SJSA1 (cell line): ENCODE measurements around the gene FOXJ1. TPM values are rescaled to one million over a fixed set of nuclear protein-coding genes. Genes with fewer than 3 reads are reported as not detected.
A peak's percentile ranks its signal among the peaks of the same experiment; 100 is the strongest.

Source experiments
- DNase-seq, 2 experiments: peaks; one replicate each; pipeline ENCODE4 v3.0.0-alpha.2; 2015 to 2020; ENCODE audit warnings: low spot score in 2 of 2, low read depth in 1 of 2
- H3K27ac ChIP-seq: fragments of 250-450 bp; sonication (Bioruptor Pico); 2 replicates; pipeline ENCODE4 v1.5.1; 2020; ENCODE audit warnings: mild to moderate bottlenecking, moderate library complexity
- H3K27me3 ChIP-seq: fragments of 250-450 bp; sonication (Bioruptor Pico); replicated peaks from 2 replicates; pipeline ENCODE4 v1.5.1; 2020; ENCODE audit warnings: mild to moderate bottlenecking, moderate library complexity
- H3K36me3 ChIP-seq: fragments of 250-450 bp; sonication (Bioruptor Pico); 2 replicates; pipeline ENCODE4 v1.5.1; 2020; ENCODE audit warnings: mild to moderate bottlenecking
- H3K4me1 ChIP-seq: fragments of 250-450 bp; sonication (Bioruptor Pico); replicated peaks from 2 replicates; pipeline ENCODE4 v1.6.1; 2021; ENCODE audit warnings: mild to moderate bottlenecking
- H3K4me3 ChIP-seq: fragments of 250-450 bp; sonication (Bioruptor Pico); 2 replicates; pipeline ENCODE4 v1.5.1; 2020; ENCODE audit warnings: mild to moderate bottlenecking
- H3K9me3 ChIP-seq: fragments of 250-450 bp; sonication (Bioruptor Pico); replicated peaks from 2 replicates; pipeline ENCODE4 v1.5.1; 2020; ENCODE audit warnings: mild to moderate bottlenecking
- total RNA-seq: library from RNA; depleted of rRNA; stranded (reverse); fragments of >200 nt; shearing (Covaris generic); gene quantifications from 2 replicates; pipeline ENCODE4 v1.2.3, GENCODE V29; 2014

FOXJ1 gene
- total RNA-seq, 1 experiment from 2014 or later: not detected

GRCh38 chr17:76173474-76173873 lies 32.4 kb upstream of the FOXJ1 start:
- H3K9me3 ChIP-seq: no peaks in the 10 kb centered on the region
- no peaks in the 10 kb centered on the region for H3K4me1 ChIP-seq
- H3K27ac ChIP-seq: no peak overlapping the region
- H3K36me3 ChIP-seq: no peaks in the 10 kb centered on the region; the same call in 1 of the 2 replicates
- no peak overlapping the region for H3K4me3 ChIP-seq
- DNase-seq: peak in 1 of 2 experiments; percentile 39
- no peaks in the 10 kb centered on the region for H3K27me3 ChIP-seq

- no peak for DNase-seq
- Histone ChIP-seq H3K27me3 (no peaks in the 10 kb centered on the region), H3K4me3 (no peak overlapping the region), H3K36me3 (no peaks in the 10 kb centered on the region; the same call in 1 of the 2 replicates), H3K4me1 (no peaks in the 10 kb centered on the region), H3K27ac (no peak overlapping the region), H3K9me3 (no peaks in the 10 kb centered on the region)
Observed at GRCh38 chr17:76171706-76172105, 30.7 kb upstream of the FOXJ1 start.

- no peak overlapping the region for H3K27ac ChIP-seq
- peak in 1 of 2 experiments; percentile 30 for DNase-seq
- H3K4me3 ChIP-seq: no peak overlapping the region
Observed at GRCh38 chr17:76170114-76170513, 29.1 kb upstream of the FOXJ1 start.

DNA sequence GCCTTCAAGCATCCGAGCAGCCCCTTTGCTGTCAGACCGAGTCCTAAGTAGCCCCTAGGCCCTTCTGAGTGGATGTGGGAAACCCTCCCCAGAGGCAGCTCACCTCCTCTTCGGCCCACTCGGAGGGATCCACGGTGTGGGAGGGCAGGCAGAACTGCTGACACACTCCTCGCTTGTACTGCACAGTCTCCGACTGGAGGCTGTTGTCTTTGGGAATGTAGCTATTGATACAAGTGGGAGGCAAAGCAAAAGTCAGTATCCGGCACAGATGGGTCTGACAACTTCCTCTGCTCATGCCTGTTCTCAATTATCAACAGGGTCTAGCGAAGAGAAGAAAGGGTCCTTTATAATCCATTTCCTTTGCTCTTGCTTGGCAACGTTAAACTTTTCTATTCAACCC lies 25.9 kb upstream of the FOXJ1 start:
- no peak for DNase-seq
- H3K27ac ChIP-seq: no peak overlapping the region
- no peaks in the 10 kb centered on the region for H3K27me3 ChIP-seq
- no peaks in the 10 kb centered on the region for H3K36me3 ChIP-seq
- H3K4me1 ChIP-seq: peaks cover 32% of the 10 kb centered on the region
- no peak overlapping the region for H3K4me3 ChIP-seq
- no peaks in the 10 kb centered on the region for H3K9me3 ChIP-seq

More at GRCh38 chr17:76170114-76170513, 29.1 kb upstream of the FOXJ1 start:
- Histone ChIP-seq H3K36me3 (no peaks in the 10 kb centered on the region; the same call in 1 of the 2 replicates), H3K9me3 (no peaks in the 10 kb centered on the region), H3K4me1 (peaks cover 12% of the 10 kb centered on the region), H3K27me3 (no peaks in the 10 kb centered on the region)

GRCh38 chr17:76166168-76166567 lies 25.1 kb upstream of the FOXJ1 start:
- H3K4me1 ChIP-seq: peaks cover 38% of the 10 kb centered on the region
- DNase-seq: peak; percentile 27 to 46

DNA sequence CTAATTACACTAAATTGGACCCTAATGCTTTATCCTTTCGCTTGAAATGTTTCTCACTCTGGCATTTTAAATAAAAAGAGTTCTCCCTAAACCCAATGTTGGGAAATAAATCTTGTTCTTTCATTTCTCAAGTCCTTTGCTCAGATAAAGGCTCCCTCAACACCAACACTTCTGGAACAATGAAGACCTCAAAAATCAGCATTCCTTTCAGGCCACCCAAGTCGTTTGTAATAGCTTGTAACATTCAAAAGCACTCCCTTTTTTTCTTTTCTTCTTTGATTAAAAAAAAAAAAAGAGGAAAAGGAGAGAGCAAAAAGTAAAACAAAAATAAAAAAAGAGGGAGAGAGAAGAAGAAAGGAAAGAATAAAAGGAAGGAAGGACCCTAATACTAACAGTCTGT lies 23.3 kb upstream of the FOXJ1 start:
- H3K9me3 ChIP-seq: no peaks in the 10 kb centered on the region
- DNase-seq: peak; percentile 79 to 89
- H3K27ac ChIP-seq: peak overlapping the region; percentile 82
- peak overlapping the region; percentile 11 for H3K4me3 ChIP-seq
- no peaks in the 10 kb centered on the region for H3K36me3 ChIP-seq
- peaks cover 43% of the 10 kb centered on the region for H3K4me1 ChIP-seq
- no peaks in the 10 kb centered on the region for H3K27me3 ChIP-seq

More at GRCh38 chr17:76166168-76166567, 25.1 kb upstream of the FOXJ1 start:
- Histone ChIP-seq H3K27ac (no peak overlapping the region), H3K9me3 (no peaks in the 10 kb centered on the region), H3K27me3 (no peaks in the 10 kb centered on the region), H3K4me3 (no peak overlapping the region), H3K36me3 (no peaks in the 10 kb centered on the region)

GRCh38 chr17:76163919-76164318 lies 22.9 kb upstream of the FOXJ1 start:
- H3K27me3 ChIP-seq: no peaks in the 10 kb centered on the region
- no peaks in the 10 kb centered on the region for H3K9me3 ChIP-seq
- DNase-seq: peak in 1 of 2 experiments; percentile 64
- peak overlapping the region; percentile 82 for H3K27ac ChIP-seq
- no peak overlapping the region for H3K4me3 ChIP-seq
- H3K4me1 ChIP-seq: peaks cover 43% of the 10 kb centered on the region
- no peaks in the 10 kb centered on the region for H3K36me3 ChIP-seq

DNA sequence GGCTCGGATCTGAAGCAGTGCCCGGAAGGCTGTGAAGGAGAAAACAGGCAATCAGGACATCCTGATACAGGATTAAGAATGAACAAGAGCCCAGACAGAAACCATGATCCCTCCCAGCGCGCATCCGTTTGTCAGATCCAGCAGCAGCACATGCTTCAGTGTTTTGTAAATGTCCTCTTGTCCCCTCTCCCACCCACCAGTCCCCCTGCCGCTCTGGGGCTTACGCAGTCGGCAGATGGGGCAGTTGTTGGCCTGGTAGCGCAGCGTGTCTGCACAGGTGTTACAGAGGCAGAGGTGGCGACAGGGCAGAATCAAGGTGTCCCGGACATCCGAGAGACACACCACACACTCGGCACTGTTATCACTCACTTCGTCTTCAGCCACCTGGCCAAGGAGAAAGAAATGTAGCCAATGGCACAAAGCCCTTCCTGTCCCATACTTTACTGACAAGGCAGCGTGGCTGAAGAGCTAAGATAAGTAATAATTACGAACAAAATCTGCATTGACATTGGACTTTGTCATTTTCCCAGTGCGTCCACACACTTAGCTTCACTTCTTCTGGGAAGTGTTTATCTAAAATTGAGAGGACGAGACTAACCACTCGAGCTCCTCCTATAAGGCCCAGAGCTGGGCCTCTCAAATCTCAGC lies 20.7 kb upstream of the FOXJ1 start:
- Histone ChIP-seq H3K4me1 (peaks cover 43% of the 10 kb centered on the region), H3K9me3 (no peaks in the 10 kb centered on the region), H3K36me3 (no peaks in the 10 kb centered on the region), H3K4me3 (no peak overlapping the region), H3K27me3 (no peaks in the 10 kb centered on the region), H3K27ac (no peak overlapping the region)
- DNase-seq: peak in 1 of 2 experiments; percentile 42

- H3K27ac ChIP-seq: no peak overlapping the region
- no peak overlapping the region for H3K4me3 ChIP-seq
- no peak for DNase-seq
- no peaks in the 10 kb centered on the region for H3K27me3 ChIP-seq
- H3K4me1 ChIP-seq: peaks cover 40% of the 10 kb centered on the region
- H3K36me3 ChIP-seq: no peaks in the 10 kb centered on the region
- H3K9me3 ChIP-seq: no peaks in the 10 kb centered on the region
Observed at GRCh38 chr17:76160896-76161528, 20.0 kb upstream of the FOXJ1 start.

GRCh38 chr17:76159157-76159556 lies 18.1 kb upstream of the FOXJ1 start:
- Histone ChIP-seq H3K9me3 (no peaks in the 10 kb centered on the region), H3K27me3 (no peaks in the 10 kb centered on the region), H3K27ac (no peak overlapping the region), H3K4me1 (peaks cover 21% of the 10 kb centered on the region), H3K4me3 (no peak overlapping the region), H3K36me3 (no peaks in the 10 kb centered on the region)
- peak in 1 of 2 experiments; percentile 36 for DNase-seq

- no peak for DNase-seq
- Histone ChIP-seq H3K27ac (no peak overlapping the region), H3K27me3 (no peaks in the 10 kb centered on the region), H3K9me3 (no peaks in the 10 kb centered on the region), H3K4me1 (peaks cover 11% of the 10 kb centered on the region), H3K36me3 (no peaks in the 10 kb centered on the region), H3K4me3 (no peak overlapping the region)
Observed at GRCh38 chr17:76157759-76158158, 16.7 kb upstream of the FOXJ1 start.

- Histone ChIP-seq H3K36me3 (no peaks in the 10 kb centered on the region), H3K27ac (no peak overlapping the region), H3K4me1 (peaks cover 10% of the 10 kb centered on the region), H3K9me3 (no peaks in the 10 kb centered on the region), H3K4me3 (no peak overlapping the region), H3K27me3 (no peaks in the 10 kb centered on the region)
- no peak for DNase-seq
Observed at GRCh38 chr17:76156662-76156991, 15.6 kb upstream of the FOXJ1 start.

DNA sequence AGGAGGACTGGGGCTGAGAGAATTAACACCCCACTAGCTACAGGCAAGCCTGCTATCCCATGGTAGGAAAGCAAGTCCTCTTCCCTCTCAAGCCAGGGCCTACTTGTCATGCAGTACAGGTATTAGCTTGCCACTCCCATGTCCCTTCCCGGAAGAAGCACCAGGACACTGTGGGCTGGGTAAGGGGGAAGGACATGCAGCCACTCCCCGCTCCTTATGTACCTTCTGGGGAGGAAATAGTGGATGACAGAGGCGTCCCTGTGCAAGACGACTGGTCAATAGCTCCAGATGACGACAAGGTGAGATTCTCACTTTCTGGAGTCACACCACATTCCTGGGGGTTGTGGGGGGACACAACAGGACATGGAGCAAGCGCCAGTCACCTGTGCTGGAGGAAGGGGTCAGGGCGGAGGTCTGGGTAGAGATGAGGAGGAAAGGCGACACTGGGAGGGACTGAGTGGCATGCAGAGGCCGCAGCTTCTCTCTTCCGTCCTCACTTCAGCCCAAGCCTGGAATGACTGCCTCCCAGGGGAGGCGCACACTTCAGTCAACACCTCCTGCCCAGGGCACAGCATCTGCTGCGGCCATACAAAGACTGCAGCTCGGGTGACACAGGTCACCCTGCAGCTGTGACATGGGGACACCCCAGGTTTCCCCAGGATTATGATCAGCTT lies 15.1 kb upstream of the FOXJ1 start:
- H3K9me3 ChIP-seq: no peaks in the 10 kb centered on the region
- DNase-seq: no peak
- H3K27me3 ChIP-seq: no peaks in the 10 kb centered on the region
- no peaks in the 10 kb centered on the region for H3K36me3 ChIP-seq
- H3K27ac ChIP-seq: no peak overlapping the region
- peaks cover 5% of the 10 kb centered on the region for H3K4me1 ChIP-seq
- H3K4me3 ChIP-seq: no peak overlapping the region
